ENCODE measurements around the gene PCYT2.

The PCYT2 gene

GRCh38 chr17:81905993-81906392, 5.2 kb downstream of the PCYT2 start:
- DNase-seq (ENCODE audit: low read depth, low spot score): no peak
- H3K4me3 ChIP-seq (ENCODE audit: low read length): no peak overlapping the region

- no peak overlapping the region for H3K4me3 ChIP-seq (ENCODE audit: low read length)
- DNase-seq (ENCODE audit: low read depth, low spot score): no peak
Measured at GRCh38 chr17:81905424-81905875, 5.7 kb downstream of the PCYT2 start.

- no peak for DNase-seq (ENCODE audit: low read depth, low spot score)
- no peak overlapping the region for H3K4me3 ChIP-seq (ENCODE audit: low read length)
Measured at GRCh38 chr17:81904600-81905423, 6.4 kb downstream of the PCYT2 start.

- no peak for DNase-seq (ENCODE audit: low read depth, low spot score)
- H3K4me3 ChIP-seq (ENCODE audit: low read length): no peak overlapping the region
Measured at GRCh38 chr17:81903896-81904599, 7.2 kb downstream of the PCYT2 start.

GRCh38 chr17:81903415-81903831, 7.8 kb downstream of the PCYT2 start:
- no peak overlapping the region for H3K4me3 ChIP-seq (ENCODE audit: low read length)
- no peak for DNase-seq (ENCODE audit: low read depth, low spot score)

- no peak for DNase-seq (ENCODE audit: low read depth, low spot score)
- no peak overlapping the region for H3K4me3 ChIP-seq (ENCODE audit: low read length)
Measured at GRCh38 chr17:81902653-81903414, 8.4 kb downstream of the PCYT2 start.

- DNase-seq (ENCODE audit: low read depth, low spot score): no peak
Measured at GRCh38 chr17:81902023-81902652, 9.1 kb downstream of the PCYT2 start, which contains the start of gene NPB. TSS of gene NPB (plus strand) at chr17:81902238. CDS start at chr17:81902278, 40 bp downstream.

GRCh38 chr17:81901167-81902022, 9.8 kb downstream of the PCYT2 start:
- H3K4me3 ChIP-seq (ENCODE audit: low read length): no peak overlapping the region
- no peak for DNase-seq (ENCODE audit: low read depth, low spot score)

More at GRCh38 chr17:81902023-81902652, 9.1 kb downstream of the PCYT2 start, which contains the start of gene NPB:
- no peak within 1 kb of the TSS for H3K4me3 ChIP-seq (ENCODE audit: low read length)

GRCh38 chr17:81900181-81900820, 10.9 kb downstream of the PCYT2 start:
- DNase-seq (ENCODE audit: low read depth, low spot score): no peak
- no peak overlapping the region for H3K4me3 ChIP-seq (ENCODE audit: low read length)

GRCh38 chr17:81899514-81900166, 11.6 kb downstream of the PCYT2 start:
- no peak overlapping the region for H3K4me3 ChIP-seq (ENCODE audit: low read length)
- no peak for DNase-seq (ENCODE audit: low read depth, low spot score)

- no peak for DNase-seq (ENCODE audit: low read depth, low spot score)
- H3K4me3 ChIP-seq (ENCODE audit: low read length): no peak overlapping the region
Measured at GRCh38 chr17:81898885-81899284, 12.3 kb downstream of the PCYT2 start.

- no peak overlapping the region for H3K4me3 ChIP-seq (ENCODE audit: low read length)
- no peak for DNase-seq (ENCODE audit: low read depth, low spot score)
Measured at GRCh38 chr17:81898029-81898866, 13.0 kb downstream of the PCYT2 start.

GRCh38 chr17:81895400-81895799, 15.8 kb downstream of the PCYT2 start:
- H3K4me3 ChIP-seq (ENCODE audit: low read length): no peak overlapping the region
- no peak for DNase-seq (ENCODE audit: low read depth, low spot score)

- DNase-seq (ENCODE audit: low read depth, low spot score): no peak
- peak overlapping the region; percentile 91 for H3K4me3 ChIP-seq (ENCODE audit: low read length)
Measured at GRCh38 chr17:81891303-81891552, 20.0 kb downstream of the PCYT2 start.

- no peak for DNase-seq (ENCODE audit: low read depth, low spot score)
- peak overlapping the region; percentile 91 for H3K4me3 ChIP-seq (ENCODE audit: low read length)
Measured at GRCh38 chr17:81890447-81891302, 20.5 kb downstream of the PCYT2 start.

- peak overlapping the region; percentile 91 for H3K4me3 ChIP-seq (ENCODE audit: low read length)
- DNase-seq (ENCODE audit: low read depth, low spot score): no peak
Measured at GRCh38 chr17:81889602-81890001, 21.6 kb downstream of the PCYT2 start.

Measured in Jurkat, Clone E6-1 (cell line).